ENCODE results near the gene NAA80.
"Not testable (repeated sequence)": the region's sequence is repeated elsewhere in the genome, so short reads cannot be mapped to it uniquely, and the experiment has no call there.

NAA80 gene

DNA sequence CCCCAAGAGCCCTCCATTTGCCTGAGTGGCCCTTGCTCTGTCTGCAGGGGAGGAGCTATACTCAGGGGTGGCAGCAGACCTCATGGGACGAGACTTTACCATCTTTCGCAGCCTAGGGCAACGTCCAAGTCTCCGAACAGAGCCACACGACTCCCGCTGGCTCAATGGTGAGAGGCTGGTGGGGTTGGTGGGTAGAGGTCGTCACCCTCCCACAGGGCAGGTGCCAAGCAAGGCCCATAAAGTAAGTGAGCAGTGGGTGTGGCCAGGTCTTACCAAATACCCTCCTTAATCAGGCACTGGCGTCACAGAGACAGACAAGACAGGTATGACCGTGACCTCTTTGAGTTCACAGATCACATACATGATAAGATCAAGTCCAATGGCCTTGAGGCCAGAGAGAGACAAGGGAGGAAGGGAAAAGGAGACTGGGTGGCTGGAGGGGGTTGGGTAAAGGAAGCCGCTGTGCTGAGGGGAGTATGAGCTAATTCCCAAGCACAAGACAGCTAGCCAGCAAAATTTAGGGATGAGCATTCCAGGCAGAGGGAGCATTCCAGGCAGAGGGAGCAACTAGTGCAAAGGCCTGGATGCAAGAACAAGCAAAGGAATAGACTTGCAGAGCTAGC is 27.8 kb downstream of the NAA80 start:
- no peak for DNase-seq (ENCODE audit: low read depth in 1 of 2, low spot score in 1 of 2)

DNA sequence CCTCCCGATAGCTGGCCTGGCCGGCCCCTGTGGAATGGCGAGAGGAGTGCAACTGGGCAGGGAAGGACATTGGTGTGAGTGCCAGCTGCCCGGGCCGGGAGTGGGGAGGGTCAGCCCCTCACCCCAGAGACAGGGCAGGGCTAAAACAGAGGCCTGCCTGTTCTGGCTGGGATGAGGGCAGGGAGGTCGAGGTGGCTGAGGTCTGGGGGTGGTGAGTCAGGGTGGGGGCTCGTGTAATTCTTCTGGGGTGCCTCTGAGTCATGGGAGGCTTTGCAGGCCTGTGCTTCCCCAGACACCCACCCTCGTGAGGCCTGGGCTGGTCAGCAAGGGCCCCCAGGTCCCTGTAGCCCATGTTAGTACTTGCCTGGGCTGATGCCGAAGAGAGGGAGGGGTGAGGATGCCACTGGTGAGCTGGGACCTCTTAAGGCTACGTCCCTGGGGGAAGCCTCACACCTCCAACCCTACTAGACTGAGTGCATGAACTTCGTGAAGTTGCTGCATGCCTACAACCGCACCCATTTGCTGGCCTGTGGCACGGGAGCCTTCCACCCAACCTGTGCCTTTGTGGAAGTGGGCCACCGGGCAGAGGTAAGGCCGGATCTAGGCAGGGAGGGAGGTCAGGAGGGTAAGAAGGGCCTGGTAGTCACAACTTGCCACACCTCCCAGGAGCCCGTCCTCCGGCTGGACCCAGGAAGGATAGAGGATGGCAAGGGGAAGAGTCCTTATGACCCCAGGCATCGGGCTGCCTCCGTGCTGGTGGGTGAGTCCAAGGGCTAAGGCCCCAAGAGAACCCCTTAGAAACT is 28.6 kb downstream of the NAA80 start:
- no peak for DNase-seq (ENCODE audit: low read depth in 1 of 2, low spot score in 1 of 2)

DNA sequence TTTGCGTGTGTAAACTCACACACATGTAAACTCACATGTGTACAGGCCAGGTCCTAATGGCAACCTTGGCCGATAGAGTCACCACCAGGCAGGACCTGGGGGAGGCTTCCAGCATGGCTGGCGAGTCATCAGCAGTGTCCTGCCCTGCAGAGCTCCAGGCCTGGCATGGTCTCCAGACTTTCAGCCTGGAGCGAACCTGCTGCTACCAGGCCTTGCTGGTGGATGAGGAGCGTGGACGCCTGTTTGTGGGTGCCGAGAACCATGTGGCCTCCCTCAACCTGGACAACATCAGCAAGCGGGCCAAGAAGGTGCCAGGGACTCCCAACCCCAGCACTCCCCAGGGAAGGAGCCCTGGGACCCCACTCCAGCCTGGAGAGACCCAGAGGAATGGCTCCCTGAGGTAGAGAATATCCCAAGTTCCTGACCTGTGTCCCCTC is 29.2 kb downstream of the NAA80 start:
- no peak for DNase-seq (ENCODE audit: low read depth in 1 of 2, low spot score in 1 of 2)

DNA sequence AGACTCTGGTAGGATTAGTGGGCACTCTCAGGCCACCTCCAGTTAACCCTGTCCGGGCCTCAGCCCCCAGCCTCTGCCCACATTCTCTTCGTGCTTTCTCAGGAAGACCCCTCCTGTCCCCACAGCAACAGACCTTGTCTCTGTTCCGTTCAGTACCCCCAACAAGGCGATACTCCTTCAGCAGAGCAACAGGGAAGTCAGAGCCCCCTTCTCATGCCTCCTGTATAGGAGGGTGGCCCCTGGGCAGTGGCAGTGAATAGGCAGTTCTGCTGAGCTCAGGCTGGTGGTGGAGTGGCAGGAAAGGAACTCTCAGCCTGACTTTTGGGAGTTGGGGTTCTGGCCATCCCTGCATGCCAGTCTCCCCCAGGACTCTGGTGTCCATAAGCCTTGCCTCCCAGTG is 29.7 kb downstream of the NAA80 start:
- DNase-seq (ENCODE audit: low read depth in 1 of 2, low spot score in 1 of 2), result no peak

DNA sequence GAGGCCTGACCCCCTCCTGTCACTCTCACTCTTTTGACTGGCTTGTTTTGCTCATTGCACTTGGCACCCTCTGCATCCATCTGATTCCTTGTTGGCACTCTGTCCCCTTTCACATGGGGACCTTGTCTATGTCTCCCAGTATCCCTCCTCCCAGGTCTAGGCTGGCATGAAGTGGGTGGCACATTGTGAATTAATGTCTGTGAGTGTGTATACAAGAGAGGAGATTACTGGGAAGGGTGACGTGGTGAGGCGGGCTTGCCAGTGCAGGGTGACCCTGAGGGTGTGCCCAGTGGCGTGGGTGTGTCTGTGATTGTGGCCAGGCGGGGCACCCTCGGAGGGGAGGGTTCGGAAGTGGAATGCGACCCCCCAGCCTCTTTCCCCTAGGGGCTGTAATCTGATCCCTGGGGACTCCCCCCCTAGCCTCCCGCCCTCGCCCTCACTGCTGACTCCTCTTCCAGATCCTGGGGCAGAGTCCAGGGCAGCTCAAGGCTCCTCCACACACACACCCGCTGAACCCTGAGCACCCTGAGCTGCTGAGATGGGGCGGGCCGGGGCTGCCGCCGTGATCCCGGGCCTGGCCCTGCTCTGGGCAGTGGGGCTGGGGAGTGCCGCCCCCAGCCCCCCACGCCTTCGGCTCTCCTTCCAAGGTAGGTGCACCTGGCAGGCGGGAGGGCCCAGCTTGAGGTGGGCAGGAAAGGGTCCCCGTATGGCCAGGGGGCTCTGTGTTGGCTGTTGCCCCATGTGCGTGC is 30.3 kb downstream of the NAA80 start, which contains the start of gene SEMA3B:
TSS of gene SEMA3B (plus strand) at position 445 of the 749 bp plus-strand sequence. CDS start at position 539, 94 bp downstream.
- DNase-seq (ENCODE audit: low read depth in 1 of 2, low spot score in 1 of 2), result no peak

DNA sequence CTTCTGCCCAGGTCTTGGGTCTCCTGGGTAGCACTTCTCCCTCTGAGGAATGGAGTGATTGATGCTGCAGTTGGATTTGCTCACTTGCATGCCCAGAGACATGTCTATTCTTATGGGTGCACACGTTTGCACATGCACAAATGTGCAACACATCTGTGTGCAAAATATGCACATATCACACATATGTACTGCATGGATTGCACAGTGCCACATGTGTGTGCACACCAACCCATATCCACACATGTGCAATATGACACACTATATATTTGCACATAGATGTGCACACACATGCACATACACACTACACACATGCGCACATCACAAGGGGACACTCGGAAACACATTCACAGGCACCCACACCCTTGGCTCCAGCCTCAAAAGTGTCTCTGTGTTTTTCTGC is 30.9 kb downstream of the NAA80 start:
- no peak for DNase-seq (ENCODE audit: low read depth in 1 of 2, low spot score in 1 of 2)

DNA sequence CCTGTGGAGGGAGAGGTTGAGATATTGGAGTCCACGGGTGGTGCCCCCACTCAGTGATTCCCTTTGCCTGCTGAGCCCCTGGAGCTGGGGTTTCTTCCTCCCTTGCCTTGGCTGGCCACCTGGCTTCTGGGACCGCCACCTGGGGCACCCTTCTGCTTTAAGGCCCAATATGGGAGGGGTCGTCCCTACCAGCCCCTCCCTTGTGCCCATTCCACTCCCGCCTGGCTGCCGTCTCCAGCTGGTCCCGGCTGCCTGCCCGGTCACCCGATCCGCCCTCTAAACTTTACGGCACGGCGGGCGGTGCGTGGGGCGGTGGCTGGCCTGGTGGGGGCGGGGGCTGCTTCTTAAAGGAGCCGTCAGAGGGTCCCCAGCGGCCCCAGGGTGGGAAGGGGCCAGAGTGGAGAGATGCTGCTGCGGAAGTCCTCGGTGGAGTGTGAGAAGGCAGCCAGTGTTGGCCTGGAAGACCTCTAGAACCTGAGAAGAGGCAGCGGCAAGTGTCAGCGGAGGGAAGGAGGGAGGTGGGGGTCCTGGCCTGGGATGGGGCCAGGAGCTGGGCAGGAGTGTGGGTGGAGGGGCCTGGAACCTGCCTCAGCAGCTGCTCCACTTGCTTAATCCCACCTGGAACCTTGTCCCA is 31.8 kb downstream of the NAA80 start:
- no peak for DNase-seq (ENCODE audit: low read depth in 1 of 2, low spot score in 1 of 2)

DNA sequence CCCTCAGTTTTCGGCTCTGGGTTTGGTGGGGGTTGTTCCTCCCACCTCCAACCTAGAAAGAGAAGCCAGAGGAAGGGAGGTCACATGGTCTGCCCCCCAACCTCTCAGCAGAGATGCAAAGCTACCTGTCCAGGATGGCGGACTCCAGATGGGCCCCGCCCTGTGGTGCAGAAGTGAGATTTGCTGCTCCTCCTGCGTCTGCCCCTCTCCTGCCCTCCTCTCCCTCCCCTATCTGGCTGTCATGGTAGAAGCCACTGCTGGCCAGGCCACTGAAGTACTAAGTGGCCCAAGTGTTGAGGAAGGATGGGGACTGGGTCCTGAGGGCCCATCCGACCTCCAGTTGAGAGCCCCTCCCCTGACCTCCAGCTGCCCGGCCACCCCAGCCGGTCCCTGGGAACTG is 32.4 kb downstream of the NAA80 start:
- DNase-seq (ENCODE audit: low read depth in 1 of 2, low spot score in 1 of 2), result no peak

DNA sequence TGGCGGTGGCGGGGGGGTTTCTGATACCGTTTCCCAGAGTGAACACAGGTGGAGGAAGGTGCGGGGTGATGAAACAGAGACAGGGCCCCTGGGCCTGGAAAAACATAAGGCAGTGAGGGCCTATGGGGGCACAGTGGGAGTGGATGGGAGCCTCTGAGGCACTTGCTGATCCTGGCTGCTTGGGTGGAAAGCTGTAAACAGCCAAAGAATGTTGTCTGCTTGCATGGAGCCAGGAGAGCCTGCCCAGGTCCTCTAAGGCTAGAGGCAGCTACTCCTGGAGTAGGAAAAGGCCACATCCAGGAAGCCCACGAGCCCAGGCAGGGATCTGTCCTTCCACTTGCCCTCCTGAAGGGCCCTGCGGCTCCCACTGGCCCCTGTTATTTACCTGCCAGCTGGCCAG is 33.2 kb downstream of the NAA80 start:
- DNase-seq (ENCODE audit: low read depth in 1 of 2, low spot score in 1 of 2), result no peak

DNA sequence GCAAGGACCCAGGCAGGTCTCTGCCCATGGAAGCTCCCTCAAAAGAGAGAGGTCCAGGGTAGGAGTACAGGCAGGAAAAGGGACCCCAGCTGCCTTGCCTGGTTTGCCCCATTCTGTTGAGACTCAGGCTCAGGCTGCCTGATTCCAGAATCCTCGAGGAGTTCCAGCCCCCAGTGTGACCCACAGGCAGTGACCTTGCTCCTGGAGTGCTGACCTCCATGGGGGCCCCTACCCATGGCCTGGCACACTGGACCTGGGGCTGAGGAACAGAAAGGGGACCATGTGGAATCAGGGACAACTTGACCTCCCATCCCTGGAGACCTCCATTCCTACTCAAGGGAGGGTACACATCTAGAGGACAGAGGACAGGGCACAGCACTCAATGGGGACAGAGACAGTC is 33.6 kb downstream of the NAA80 start:
- no peak for DNase-seq (ENCODE audit: low read depth in 1 of 2, low spot score in 1 of 2)

DNA sequence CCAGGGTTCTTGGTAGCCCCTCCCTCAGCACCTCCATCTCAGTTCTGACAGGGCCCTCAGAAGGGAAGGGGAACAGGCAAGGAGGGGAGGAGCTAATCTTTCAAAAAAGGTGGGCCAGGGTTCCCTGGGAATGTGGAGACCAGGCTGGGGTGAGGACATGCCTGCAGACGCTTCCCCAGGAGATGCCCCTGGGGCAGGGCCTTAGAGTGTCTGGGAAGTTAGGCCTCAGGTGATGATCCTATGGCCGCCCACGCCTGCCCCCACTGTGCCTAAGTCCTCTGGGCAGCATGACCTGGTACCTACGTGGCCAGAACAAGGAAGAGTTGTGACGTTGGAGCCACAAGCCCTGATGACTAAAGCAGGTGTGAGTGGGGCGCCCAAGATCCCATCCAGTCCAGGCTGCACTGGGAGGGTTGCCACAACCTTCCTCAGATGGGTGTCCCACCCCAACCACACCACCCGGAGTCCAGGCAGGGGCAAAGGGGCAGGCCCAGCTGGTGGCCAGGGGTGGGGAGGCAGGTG is 34.2 kb downstream of the NAA80 start:
- DNase-seq (ENCODE audit: low read depth in 1 of 2, low spot score in 1 of 2), result no peak

DNA sequence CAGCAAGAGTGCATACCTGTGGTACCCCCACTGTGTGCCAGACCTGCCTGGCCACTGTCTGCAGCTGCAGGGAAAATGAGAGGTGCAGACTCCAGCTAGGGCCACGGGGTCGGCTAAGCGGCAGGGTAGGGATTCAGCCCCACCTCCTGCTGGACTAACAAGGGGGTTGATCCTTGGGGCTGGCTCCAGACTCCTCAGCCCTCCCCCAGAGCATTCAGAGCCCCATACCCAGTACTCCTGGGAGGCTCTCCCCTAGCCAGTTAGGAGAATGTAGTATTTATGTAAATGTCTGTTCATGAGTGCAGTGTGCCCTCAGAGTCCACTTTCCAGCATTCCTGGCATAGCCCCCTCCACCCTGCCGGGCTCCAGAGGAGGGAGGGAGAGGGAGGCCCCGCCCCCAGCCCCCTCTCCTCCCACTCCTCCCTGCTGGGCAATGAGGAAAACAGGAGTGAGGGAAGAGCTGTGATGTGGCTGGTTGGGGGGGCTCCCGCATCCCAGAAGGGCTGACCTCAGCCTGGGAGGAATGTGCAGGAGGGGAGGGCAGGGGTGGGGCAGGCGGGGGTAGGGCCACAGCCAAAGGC is 34.7 kb downstream of the NAA80 start:
- no peak for DNase-seq (ENCODE audit: low read depth in 1 of 2, low spot score in 1 of 2)

DNA sequence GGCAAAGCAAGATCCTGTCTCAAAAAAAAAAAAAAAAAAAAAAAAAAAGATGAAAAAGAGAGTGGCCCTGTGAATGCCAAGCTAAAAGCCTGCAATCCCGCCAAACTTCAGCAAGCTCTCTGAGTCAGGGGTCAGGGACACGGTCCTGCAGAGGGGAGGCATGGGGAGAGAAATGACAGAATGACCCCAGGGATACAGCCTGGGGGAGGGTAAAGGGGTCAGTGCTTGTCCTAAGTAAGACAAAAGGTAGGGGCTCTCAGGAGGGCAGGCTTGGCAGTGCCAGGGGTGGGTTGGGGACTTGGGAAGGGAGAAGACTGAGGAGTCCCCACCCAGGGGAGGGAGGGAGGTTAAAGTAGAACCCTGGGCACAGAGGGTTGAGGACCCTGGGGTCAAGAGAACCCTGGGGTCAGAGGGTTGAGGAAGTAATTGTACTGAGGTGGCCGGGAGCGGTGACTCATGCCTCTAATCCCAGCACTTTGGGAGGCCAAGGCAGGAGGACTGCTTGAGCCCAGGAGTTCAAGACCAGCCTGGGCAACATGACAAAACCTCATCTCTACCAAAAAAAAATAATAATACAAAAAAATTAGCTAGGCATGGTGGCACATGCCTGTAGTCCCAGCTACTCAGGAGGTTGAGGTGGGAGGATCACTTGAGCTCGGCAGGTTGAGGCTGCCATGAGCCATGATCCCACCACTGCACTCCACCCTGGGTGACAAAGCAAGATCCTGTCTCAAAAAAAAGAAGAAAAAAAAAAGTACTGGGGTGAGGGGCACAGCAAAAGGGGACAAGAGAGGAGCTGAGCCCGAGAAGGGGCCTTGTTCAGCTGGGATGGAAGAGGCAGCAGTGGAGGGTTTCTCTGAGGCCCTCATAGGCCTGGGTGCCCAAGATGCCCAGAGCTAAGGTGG is 35.5 kb downstream of the NAA80 start:
- DNase-seq (ENCODE audit: low read depth in 1 of 2, low spot score in 1 of 2), result no peak

DNA sequence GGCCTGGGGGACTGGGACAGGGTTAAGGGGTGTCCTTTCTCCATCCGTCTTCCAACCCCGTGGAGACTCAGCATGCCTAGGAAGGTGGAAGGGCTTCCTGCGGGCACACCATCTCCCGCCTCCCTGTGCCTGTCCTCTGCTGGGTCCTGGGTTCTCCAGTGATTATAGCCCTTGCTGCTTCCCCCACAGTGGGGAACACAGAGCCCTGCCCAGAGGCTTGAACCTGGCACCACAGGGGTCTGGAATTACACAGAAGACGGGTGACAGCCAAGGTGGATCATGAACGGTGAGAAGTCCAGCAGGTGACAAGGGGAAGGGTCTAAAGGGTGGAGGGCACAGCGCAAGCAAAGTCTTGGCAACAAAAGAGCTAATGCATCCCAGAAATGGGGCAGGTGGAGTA is 36.4 kb downstream of the NAA80 start:
- no peak for DNase-seq (ENCODE audit: low read depth in 1 of 2, low spot score in 1 of 2)

DNA sequence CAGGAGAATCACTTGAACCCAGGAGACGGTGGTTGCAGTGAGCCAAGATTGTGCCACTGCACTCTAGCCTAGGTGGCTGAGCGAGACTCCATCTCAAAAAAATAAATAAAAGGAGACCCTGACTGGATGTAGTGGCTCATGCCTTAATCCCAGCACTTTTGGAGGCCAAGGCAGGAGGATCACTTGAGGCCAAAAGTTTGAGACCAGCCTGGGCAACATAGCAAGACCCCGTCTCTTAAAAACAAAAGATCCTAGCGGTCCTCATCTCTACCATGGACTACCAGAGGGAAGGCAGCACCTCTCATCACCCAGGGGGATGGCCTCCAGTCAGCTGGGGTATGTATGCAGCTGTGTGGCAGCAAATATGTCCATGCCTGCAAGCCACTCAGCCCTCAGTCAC is 37.0 kb downstream of the NAA80 start:
- not testable (repeated sequence) for DNase-seq (ENCODE audit: low read depth in 1 of 2, low spot score in 1 of 2)

DNA sequence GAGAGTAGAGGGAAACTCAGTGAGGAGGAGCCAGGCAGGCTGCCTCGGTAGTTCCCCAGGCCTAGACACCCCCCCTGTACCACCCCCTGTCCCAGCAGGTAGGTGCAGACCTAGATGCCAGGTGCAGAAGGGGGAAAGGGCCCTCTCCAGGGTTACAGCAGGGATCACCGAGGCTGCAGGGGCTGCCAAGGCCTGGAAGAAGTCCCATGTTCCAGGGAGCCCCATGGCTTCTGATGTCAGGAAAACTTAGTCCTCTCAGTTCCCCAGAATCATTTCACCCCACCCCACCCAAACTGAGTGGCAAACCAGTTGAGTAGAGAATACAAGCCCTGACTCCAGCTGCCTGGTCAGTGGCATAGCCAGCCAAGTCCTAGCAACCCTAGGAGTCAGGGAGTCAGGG is 37.7 kb downstream of the NAA80 start:
- DNase-seq (ENCODE audit: low read depth in 1 of 2, low spot score in 1 of 2), result no peak

DNA sequence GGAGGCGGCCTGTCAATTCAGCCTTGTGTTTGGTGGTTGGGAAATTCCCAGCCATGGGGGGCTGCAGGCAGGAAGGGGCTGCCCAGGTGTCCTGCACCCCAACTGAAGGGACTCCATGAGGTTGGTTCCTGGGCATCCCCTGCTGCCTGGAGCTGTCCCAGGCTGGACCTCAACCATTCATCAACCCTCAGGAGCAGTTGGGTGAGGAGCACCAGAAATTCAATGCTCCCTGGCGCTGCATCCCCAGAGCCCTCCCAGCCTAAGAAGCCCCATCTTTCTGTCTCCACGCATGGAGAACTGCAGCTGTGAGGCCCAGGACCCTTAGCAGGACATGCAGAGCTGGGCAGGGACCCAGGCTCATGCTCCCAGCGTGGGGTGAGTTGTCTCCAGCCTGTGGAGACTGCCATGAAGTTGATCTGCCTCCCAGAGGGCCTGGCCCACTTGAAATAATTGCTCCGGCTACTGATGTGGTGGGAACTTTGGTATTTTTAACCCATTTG is 38.2 kb downstream of the NAA80 start:
- no peak for DNase-seq (ENCODE audit: low read depth in 1 of 2, low spot score in 1 of 2)

DNA sequence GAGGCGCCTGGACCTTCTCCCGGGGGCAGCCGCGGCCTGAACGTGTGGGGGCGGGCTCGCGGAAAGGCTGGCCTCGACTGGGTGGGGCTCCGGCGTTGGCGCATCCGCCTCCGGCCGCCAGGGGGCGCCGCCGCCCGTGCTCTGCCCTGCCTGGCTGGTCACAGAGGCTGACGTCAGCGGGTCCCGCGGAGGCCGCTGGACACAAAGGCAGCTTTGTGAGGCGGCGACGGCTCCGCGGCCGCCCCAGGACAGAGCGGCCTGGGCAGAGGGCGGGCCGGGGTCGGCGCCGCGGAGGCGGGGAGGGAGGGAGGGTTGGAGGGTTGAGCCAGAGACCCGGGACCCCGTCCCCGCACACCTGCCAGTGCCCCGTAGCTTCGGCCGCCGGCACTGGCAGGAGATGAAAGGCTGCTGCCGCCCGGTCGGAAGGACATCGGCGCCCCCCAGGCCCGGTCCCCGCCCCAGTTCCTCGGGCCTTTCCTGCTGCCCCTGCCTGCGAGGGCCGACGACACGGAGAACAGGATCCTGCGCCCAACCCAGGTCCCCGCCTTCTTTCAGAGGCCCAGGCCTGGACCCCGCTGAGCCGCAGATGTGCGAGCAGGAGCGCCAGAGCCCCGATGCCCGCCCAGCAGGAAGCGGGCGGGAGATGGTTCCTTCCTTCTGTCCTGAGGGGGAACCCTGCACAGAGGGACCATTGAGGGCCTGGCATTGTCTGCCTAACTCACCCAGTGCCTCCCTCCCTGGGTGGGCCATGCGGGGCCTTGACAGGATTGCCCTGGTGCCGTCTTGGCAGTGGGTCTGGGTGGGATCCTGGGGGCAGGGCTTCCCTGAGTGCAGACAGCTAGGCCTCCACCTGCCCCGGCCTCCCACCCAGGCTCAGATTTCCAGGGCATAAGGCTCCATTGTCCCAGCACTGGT is 38.9 kb downstream of the NAA80 start:
- peak; percentile 59 to 78 for DNase-seq (ENCODE audit: low read depth in 1 of 2, low spot score in 1 of 2)

All from activated T-helper 1 cell treated with anti-CD3 and anti-CD28 coated beads, Interleukin-2, amount 50 U/mL, for 16 hours (primary cell).